Ishikawa (cell line): ENCODE measurements around the gene SRR.

Source experiments
- CEBPB ChIP-seq: IDR thresholded peaks from 2 replicates; pipeline ENCODE4 v1.6.1; 2012
- CREB1 ChIP-seq: IDR thresholded peaks from 2 replicates; pipeline ENCODE4 v1.6.1; 2012; ENCODE audit warnings: low read depth
- EP300 ChIP-seq: IDR thresholded peaks from 2 replicates; pipeline ENCODE4 v1.6.1; 2012; ENCODE audit warnings: borderline replicate concordance
- FOXM1 ChIP-seq: IDR thresholded peaks from 2 replicates; pipeline ENCODE4 v1.6.1; 2012; ENCODE audit warnings: low read depth, borderline replicate concordance
- MAX ChIP-seq: IDR thresholded peaks from 2 replicates; pipeline ENCODE4 v1.6.1; 2012
- RAD21 ChIP-seq: IDR thresholded peaks from 2 replicates; pipeline ENCODE4 v1.6.1; 2012; ENCODE audit warnings: low read depth
- TAF1 ChIP-seq: IDR thresholded peaks from 2 replicates; pipeline ENCODE4 v1.6.1; 2012; ENCODE audit warnings: low read depth, mild to moderate bottlenecking
- USF1 ChIP-seq: IDR thresholded peaks from 2 replicates; pipeline ENCODE4 v1.6.1; 2012
- ZBTB7A ChIP-seq: IDR thresholded peaks from 2 replicates; pipeline ENCODE4 v1.6.1; 2012; ENCODE audit warnings: low read depth

GRCh38 chr17:2317796-2318195 is 14.0 kb downstream of the SRR start:
- TF ChIP-seq TAF1 (no peak), EP300 (no peak), CREB1 (no peak), ZBTB7A (no peak), FOXM1 (no peak), USF1 (no peak), RAD21 (no peak), MAX (no peak), CEBPB (no peak)
